GM10847 (cell line): ENCODE results near the gene CXXC5.

Source experiments
- POLR2A ChIP-seq: IDR thresholded peaks from 2 replicates; pipeline ENCODE4 v1.6.1; 2011; ENCODE audit not compliant: insufficient read length; ENCODE audit errors: extremely low read depth

Gene CXXC5

DNA sequence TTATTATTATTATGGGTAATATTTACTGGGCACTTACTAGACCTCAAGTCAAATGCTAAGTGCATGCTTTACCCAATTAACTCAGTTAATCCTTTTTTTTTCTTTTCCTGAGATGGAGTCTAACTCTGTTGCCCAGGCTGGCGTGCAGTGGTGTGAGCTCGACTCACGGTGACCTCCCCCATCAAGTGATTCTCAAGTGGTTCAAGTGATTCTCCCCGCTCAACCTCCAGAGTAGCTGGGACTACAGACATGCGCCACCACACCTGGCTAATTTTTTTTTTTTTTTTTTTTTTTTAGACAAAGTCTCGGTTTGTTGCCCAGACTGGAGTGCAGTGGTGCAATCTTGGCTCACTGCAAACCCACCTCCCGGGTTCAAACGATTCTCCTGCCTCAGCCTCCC is 69.1 kb downstream of the CXXC5 start:
- TF ChIP-seq POLR2A: no peak

DNA sequence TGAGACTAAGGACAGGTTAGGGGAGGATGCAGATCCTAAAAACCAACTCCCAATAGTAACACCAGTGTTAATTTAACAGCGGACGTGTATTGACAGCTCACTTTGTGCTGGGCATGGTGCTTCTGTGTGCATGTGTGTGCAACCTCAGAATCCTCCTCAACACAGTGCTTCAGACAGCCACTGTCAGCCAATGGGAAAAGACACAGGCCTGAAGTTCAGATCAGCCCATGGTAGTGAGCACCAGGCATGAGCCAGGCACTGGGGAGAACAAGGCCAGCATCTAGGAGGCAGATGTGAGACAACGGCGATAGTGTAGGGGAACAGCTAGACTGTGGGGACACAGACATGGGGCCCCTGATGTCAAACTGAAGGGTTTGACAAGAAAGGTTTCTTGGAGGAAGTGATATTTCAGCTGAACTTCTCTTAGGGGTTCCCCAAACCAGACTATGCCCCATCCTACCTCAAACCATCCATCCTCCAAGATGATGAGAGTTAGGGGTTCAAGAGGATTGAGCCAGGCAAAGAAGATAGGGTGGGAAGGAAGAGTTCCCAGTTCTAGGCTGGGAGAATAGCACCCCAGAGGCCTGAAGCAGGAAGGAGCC is 75.9 kb downstream of the CXXC5 start:
- TF ChIP-seq POLR2A: no peak

DNA sequence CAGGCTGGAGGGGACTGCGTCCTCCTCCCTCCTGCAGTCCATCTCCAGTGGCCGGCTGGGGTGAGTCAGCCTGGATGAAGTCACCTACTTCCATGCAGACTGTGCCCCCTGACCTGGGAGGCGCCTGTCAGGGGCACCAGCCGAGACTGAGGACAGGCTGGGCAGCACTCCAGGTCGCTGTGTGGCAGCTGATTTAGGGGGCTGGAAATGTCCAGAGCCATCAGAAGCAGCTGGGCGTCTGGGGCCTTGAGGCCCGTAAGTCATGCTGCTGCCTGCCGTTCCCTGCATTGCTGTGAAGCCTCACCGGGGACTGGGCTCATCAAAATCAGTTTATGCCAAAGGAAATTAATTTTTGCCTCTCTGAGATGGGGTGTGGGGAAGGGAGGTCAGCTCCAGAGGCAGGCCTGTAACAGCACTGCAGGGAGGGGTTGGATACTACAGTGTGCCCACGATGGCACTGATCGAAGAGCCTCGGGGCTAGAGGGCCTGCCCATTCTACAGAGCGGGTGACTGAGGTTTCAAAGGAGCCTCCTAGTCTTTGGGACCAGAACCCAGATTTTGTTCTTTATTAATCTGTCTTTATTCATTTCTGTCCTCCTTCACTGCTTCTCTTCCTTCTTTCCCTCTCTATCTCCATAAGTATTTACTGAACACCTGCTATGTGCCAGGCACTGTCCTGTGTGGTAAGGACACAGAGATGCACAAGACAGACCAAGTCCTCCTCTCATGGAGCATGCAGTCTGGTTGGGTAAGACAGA is 77.1 kb downstream of the CXXC5 start:
- TF ChIP-seq POLR2A: no peak

GRCh38 chr5:139726248-139726647 is 78.1 kb downstream of the CXXC5 start:
- TF ChIP-seq POLR2A: no peak

GRCh38 chr5:139731281-139731680 is 83.1 kb downstream of the CXXC5 start:
- TF ChIP-seq POLR2A: no peak

- no peak for TF ChIP-seq POLR2A
These were observed 83.9 kb downstream of the CXXC5 start for GRCh38 chr5:139732019-139732418.

- TF ChIP-seq POLR2A: no peak
These were observed 85.0 kb downstream of the CXXC5 start for GRCh38 chr5:139733010-139733688.
